ENCODE measurements around the gene PIK3R1. TPM values are rescaled to one million over a fixed set of nuclear protein-coding genes. Genes with fewer than 3 reads are reported as not detected.

The PIK3R1 gene
- polyA plus RNA-seq, 12 donors, result 44.8 to 152 (median 69.9) TPM; not detected in 1

- DNase-seq, result no peak
Observed at GRCh38 chr5:68347536-68347935, 132.0 kb downstream of the PIK3R1 start.

- DNase-seq, result no peak
Observed at GRCh38 chr5:68348447-68349222, 133.1 kb downstream of the PIK3R1 start.

GRCh38 chr5:68350176-68350575 is 134.6 kb downstream of the PIK3R1 start:
- no peak for DNase-seq

All from muscle of arm (tissue), 12 donors.